Retinal pigment epithelial cell (primary cell): Measurements from ENCODE around the gene NUFIP2.
"Not testable (repeated sequence)": the region's sequence is repeated elsewhere in the genome, so short reads cannot be mapped to it uniquely, and the experiment has no call there.

ENCODE experiments used
- DNase-seq: peaks from one replicate; pipeline ENCODE4 v3.0.0-alpha.2; 2010; ENCODE audit warnings: low read depth
- H3K4me3 ChIP-seq: 2 replicates; pipeline ENCODE4 v1.5.1; 2011; ENCODE audit warnings: mild to moderate bottlenecking, low read length, control low read depth, moderate library complexity
- TF ChIP-seq, protein P1 (sequence below): conservative IDR thresholded peaks from 2 replicates; pipeline ENCODE4 v1.5.1; 2011; ENCODE audit warnings: low read depth, low read length, control low read depth, inconsistent platforms

The NUFIP2 gene

DNA sequence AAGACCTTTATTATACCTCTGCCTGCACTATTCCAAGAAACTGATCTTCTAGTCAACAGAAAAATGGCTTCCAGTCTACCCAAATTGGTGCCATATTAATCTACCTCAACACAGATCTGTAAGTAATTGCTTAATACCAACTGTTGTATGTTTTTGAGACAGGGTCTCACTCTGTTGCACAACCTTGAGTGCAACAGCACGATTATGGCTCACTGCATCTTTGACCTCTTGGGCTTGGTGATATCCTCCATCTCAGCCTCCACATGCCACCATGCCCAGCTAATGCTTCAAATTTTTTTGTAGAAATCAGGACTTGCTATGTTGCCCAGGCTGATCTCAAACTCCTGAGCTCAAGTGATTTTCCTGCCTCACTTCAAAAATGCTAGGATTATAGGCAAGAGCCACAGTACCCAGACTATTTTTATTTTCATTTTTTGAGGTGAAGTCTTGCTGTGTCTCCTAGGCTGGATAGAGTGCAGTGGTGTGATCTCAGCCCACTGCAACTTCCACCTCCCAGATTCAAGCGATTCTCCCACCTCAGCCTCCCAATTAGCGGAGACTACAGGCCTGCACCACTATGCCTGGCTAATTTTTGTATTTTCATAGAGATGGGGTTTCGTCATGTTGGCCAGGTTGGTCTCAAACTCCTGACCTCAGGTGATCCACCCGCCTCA, 14.4 kb downstream of the NUFIP2 start:
- no peak overlapping the region for H3K4me3 ChIP-seq
- TF ChIP-seq, protein P1, sequence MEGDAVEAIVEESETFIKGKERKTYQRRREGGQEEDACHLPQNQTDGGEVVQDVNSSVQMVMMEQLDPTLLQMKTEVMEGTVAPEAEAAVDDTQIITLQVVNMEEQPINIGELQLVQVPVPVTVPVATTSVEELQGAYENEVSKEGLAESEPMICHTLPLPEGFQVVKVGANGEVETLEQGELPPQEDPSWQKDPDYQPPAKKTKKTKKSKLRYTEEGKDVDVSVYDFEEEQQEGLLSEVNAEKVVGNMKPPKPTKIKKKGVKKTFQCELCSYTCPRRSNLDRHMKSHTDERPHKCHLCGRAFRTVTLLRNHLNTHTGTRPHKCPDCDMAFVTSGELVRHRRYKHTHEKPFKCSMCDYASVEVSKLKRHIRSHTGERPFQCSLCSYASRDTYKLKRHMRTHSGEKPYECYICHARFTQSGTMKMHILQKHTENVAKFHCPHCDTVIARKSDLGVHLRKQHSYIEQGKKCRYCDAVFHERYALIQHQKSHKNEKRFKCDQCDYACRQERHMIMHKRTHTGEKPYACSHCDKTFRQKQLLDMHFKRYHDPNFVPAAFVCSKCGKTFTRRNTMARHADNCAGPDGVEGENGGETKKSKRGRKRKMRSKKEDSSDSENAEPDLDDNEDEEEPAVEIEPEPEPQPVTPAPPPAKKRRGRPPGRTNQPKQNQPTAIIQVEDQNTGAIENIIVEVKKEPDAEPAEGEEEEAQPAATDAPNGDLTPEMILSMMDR, result no peak
- no peak for DNase-seq

DNA sequence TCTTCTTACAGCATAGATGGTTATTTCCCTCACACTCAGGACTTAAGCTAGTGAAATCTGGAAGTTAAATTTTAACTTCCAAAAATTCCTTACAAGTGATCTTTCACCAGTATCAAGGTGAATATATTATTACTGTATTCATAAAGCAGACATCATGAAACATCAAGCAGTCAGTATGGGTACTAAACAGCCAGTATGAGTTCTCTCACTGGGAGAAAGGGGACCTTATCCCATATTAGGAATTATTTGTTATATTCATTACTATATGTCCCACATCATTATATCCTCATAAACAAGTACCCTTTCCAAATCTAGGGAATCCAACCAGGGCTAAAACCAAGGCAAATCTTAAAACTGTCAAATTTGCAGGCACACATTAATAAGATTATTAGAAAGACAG, 15.3 kb downstream of the NUFIP2 start:
- H3K4me3 ChIP-seq, result no peak overlapping the region
- DNase-seq, result no peak
- TF ChIP-seq, protein P1, result no peak

DNA sequence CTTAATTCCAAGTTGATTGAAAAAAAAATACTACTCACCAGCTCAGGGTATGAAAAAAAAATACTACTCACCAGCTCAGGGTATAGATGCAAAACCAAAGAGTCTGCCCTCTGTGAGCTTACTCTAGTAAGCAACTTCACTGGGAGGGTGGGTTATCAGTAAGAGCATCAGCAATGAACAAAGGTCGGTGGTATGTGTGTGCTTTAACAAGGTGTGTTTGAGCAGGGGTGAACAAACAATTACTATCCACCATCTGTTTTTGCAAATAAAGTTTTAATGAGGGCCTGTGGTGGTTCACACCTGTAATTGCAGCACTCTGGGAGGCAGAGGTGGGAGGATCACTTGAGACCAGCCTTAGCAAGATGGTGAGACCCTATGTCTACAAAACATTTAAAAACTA, 20.0 kb downstream of the NUFIP2 start:
- H3K4me3 ChIP-seq, result no peak overlapping the region

DNA sequence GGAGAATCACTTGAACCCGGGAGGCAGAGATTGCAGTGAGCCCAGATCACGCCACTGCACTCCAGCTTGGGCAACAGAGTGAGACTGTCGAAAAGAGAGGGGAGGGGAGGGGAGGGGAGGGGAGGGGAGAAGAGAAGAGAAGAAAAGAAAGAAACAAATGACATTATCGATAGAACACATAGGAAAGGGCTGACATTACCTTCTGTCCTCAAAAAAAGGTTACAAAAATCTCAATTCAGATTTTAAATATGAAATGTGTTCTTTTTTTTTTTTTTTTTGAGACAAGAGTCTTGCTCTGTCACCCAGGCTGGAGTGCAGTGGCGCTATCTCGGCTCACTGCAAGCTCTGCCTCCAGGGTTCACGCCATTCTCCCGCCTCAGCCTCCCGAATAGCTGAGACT, 22.0 kb downstream of the NUFIP2 start:
- not testable (repeated sequence) for H3K4me3 ChIP-seq, DNase-seq

More for the DNA sequence above, 20.0 kb downstream of the NUFIP2 start:
- TF ChIP-seq, protein P1, result no peak
- no peak for DNase-seq

DNA sequence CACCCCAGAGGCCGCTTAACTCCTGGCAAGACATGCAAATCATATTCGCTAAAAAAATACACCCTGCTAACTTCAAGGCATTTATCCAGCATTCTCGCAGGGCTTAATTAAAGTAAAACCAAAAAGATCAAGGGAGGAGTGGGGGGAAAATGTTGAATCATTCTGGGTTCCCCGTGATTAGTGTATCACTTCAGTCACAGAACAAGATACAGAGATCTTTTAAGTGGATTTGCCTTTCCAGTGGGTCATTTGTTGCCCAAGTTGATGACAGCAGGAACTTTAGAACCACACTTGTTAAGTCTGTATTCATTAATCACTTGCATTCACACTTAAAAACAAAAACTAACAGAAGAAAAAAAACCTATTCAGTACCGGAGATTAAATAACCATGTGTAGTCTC, 30.0 kb downstream of the NUFIP2 start:
- DNase-seq, result peak; percentile 32
- no peak overlapping the region for H3K4me3 ChIP-seq
- TF ChIP-seq, protein P1, result no peak

DNA sequence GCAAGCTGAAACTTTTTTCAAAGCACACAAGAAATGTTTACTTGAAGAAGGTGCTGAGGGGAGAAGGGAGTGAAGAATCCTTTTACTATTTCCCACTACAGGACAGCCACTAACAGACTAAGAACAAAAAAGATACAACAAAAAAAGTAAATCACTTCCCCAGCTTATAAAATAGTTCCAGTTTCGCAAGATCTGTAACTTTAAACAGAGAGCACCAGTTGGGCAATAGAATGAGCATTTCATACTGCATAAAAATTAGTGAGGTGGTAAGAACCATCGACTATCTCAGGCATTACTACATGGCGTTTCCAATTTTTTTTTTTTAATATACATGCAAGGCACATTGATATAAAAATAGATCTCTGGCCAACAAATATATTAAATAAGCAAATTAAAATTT, 36.2 kb downstream of the NUFIP2 start:
- TF ChIP-seq, protein P1, result no peak
- no peak overlapping the region for H3K4me3 ChIP-seq
- no peak for DNase-seq

DNA sequence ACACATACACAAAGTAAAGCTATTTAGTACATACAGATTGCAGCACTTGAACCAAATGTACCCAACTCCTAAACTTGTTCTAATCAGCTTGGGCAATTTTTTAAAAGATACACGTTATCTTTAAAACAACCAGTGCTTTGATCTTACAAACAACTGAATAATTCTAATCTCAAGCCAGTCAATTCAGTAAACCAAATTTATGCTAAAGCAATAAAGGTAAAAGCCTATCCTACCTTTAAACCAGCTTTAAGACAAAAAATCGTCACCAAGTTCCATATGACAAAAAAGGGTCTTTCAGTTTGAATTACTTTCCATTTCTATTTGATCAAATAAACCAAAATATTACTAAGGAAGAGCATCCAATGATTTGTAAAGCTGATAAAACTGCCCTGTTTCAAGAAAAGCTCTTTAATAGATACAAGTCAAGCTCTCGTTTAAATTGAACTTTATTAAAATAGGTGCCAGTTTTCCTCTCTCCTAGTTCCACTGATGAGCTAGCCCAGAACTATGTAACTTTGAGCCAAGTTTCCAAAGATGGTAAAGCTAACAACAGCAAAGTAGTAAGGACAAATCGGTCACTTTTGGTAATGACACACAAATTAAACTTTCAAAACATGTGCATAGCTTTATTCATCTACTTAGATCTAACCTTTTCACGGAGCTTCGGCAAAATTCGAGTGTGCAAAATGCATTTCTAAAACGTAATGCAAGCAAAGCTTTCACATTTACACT, 37.0 kb downstream of the NUFIP2 start:
- TF ChIP-seq, protein P1, result no peak
- DNase-seq, result no peak
- H3K4me3 ChIP-seq, result no peak overlapping the region
